Omental fat pad (tissue), 4 donors: ENCODE data around the gene JADE2. TPM values are rescaled to one million over a fixed set of nuclear protein-coding genes. Genes with fewer than 3 reads are reported as not detected.
"Not testable (repeated sequence)": the region's sequence is repeated elsewhere in the genome, so short reads cannot be mapped to it uniquely, and the experiment has no call there.

Experiments
- ATAC-seq: fragments of 150-250 bp; one replicate; pipeline ENCODE4 v1.9.1; 2016; ENCODE audit warnings: mild to moderate bottlenecking, moderate library complexity; ENCODE audit not compliant: low FRiP score
- DNase-seq: peaks from one replicate; pipeline ENCODE4 v3.0.0-alpha.2; 2019; ENCODE audit warnings: low spot score
- CTCF ChIP-seq, 3 donors: fragments of 450-650 bp; IDR thresholded peaks; one replicate each; pipeline ENCODE4 v1.5.1; 2016 to 2017; ENCODE audit warnings: antibody characterized with exemption in 3 of 3, mild to moderate bottlenecking in 3 of 3, moderate library complexity in 2 of 3
- total RNA-seq, 4 donors: library from RNA; depleted of rRNA; stranded (reverse); fragments of >200 nt; gene quantifications; one replicate each; pipeline ENCODE4 v1.1.0, GENCODE V29; 2016

JADE2 gene
- total RNA-seq, 4 donors from 2014 or later: 17.8 to 72.7 (median 33.8) TPM

GRCh38 chr5:134509308-134510040, 16.0 kb upstream of the JADE2 start:
- no peak for DNase-seq
- no peak for ATAC-seq
- TF ChIP-seq CTCF (IDR thresholded peaks at IDR 0.05): no peak

DNA sequence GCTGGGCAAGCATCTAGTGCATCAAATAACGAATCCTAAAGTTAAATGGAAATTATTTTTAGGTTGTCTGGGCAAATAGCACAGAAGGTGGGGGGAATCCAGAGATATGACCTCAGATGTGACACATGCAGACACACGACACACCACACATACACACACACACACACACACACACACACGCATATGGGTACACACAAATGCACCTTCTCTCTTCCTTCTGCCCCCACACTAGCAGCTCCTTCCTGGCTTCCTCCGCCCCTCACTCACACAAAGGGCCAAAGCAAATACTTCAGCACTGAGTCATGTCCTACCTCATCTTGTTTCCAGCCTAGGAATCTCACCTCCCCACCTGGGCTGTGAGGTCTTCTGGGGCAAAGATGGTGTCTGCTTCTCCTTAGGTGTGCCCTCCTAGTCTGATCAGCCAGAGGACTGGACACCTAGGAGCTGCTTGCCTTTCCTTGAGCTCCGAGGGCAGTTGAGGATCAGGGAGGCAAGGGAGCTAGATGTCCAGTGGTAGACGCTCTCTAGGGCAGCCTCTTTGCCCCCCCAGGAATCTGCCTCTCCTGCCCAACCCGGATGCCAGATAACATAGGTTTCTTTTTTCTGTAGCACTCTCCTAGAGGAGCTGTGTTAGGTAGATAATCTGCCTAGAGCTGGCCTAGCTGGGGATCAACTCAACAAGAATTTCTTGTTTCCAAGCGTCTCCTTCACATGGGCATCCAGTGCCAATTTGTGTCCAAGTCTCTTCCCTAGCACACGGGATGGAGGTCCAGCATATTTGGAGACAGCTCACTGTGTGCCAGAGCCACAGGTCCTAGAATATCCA, 14.3 kb upstream of the JADE2 start:
- ATAC-seq (peak; percentile 36), DNase-seq (no peak)
- TF ChIP-seq CTCF (IDR thresholded peaks at IDR 0.05): no peak

- no peak for TF ChIP-seq CTCF (IDR thresholded peaks at IDR 0.05)
- DNase-seq (peak; percentile 46), ATAC-seq (peak; percentile 63)
Observed at GRCh38 chr5:134511796-134512660, 13.4 kb upstream of the JADE2 start.

DNA sequence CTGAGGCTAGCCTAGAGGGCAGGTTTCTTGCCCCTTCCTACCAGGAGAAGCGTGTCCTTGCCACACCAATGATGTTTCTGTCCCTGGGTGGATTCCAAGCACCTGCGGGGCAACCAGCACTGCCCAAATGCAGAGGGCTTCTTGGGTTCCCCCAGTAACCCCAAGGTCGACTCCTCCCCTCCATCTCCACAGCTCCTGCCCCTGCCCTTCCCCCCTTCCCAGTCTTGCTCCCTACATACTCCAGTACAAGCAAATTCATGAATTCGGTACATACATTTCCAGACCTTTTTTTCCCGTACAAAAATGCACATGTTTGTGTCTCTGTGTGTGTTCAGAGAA, 12.8 kb upstream of the JADE2 start:
- TF ChIP-seq CTCF (IDR thresholded peaks at IDR 0.05): no peak
- ATAC-seq (no peak), DNase-seq (no peak)

DNA sequence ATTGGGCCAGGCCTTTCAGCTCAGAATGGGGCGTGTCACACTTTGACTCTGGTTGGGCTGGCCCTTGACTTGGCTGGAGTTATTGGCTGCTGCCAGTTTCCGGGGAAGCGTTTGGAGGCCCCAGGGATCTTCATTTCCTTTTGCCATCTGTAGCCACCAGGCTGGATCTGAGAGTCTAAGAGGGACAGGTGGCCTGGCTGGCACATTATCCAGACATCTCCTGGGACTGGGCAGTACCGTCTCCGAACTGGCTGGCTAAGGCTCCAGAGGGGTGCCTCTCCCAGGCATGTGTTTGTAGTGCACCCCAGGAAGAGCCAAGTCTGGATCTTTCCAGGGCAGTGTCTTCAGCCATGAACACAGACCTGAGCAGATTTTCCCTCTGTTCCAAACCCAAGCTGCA, 9.7 kb upstream of the JADE2 start:
- no peak for TF ChIP-seq CTCF (IDR thresholded peaks at IDR 0.05)
- no peak for ATAC-seq
- no peak for DNase-seq

GRCh38 chr5:134516984-134517383, 8.5 kb upstream of the JADE2 start:
- not testable (repeated sequence) for ATAC-seq, DNase-seq

DNA sequence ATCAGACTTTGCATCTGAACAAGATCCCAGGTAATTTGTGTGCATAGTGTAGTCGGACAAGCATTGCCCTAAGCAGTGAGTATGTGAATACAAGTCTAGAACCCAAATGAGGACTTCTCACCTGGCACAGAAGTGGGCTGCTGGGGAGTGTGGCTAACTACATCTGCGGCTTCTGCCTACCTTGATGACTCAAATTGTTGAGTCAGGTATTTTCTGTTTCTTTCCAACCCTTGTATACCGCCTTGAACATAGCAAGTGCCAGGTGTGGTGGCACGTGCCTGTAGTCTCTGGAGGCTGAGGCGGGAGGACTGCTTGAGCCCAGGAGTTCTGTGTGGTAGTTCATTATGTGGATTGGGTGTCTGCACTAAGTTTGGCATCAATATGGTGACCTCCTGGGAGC, 7.9 kb upstream of the JADE2 start:
- no peak for ATAC-seq
- no peak for TF ChIP-seq CTCF (IDR thresholded peaks at IDR 0.05)
- no peak for DNase-seq
